ENCODE data around the gene SETSIP. TPM values are rescaled to one million over a fixed set of nuclear protein-coding genes. Genes with fewer than 3 reads are reported as not detected.

Gene SETSIP
- total RNA-seq, 4 donors from 2014 or later, result not detected

DNA sequence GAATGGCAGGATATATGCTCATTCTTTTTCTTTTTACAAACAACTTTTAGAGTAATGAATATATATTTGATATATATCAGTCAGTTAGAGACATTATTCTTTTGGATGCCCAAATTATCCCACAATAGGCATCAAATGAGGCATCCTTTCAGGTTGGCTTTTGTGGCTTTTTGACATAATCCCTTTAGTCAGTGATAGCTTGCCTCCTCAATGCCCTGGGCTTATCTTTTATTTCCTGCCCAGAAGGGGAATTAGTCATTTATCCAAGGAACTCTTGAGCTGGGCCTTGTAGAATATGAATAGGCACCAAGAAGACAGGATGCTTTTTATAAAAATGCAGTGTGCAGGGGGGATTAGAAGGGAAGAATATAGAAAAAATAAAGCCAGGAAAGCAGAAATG is 23.3 kb downstream of the SETSIP start:
- TF ChIP-seq, protein P1, sequence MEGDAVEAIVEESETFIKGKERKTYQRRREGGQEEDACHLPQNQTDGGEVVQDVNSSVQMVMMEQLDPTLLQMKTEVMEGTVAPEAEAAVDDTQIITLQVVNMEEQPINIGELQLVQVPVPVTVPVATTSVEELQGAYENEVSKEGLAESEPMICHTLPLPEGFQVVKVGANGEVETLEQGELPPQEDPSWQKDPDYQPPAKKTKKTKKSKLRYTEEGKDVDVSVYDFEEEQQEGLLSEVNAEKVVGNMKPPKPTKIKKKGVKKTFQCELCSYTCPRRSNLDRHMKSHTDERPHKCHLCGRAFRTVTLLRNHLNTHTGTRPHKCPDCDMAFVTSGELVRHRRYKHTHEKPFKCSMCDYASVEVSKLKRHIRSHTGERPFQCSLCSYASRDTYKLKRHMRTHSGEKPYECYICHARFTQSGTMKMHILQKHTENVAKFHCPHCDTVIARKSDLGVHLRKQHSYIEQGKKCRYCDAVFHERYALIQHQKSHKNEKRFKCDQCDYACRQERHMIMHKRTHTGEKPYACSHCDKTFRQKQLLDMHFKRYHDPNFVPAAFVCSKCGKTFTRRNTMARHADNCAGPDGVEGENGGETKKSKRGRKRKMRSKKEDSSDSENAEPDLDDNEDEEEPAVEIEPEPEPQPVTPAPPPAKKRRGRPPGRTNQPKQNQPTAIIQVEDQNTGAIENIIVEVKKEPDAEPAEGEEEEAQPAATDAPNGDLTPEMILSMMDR (IDR thresholded peaks at IDR 0.05; ENCODE audit: low read depth), result no peak

DNA sequence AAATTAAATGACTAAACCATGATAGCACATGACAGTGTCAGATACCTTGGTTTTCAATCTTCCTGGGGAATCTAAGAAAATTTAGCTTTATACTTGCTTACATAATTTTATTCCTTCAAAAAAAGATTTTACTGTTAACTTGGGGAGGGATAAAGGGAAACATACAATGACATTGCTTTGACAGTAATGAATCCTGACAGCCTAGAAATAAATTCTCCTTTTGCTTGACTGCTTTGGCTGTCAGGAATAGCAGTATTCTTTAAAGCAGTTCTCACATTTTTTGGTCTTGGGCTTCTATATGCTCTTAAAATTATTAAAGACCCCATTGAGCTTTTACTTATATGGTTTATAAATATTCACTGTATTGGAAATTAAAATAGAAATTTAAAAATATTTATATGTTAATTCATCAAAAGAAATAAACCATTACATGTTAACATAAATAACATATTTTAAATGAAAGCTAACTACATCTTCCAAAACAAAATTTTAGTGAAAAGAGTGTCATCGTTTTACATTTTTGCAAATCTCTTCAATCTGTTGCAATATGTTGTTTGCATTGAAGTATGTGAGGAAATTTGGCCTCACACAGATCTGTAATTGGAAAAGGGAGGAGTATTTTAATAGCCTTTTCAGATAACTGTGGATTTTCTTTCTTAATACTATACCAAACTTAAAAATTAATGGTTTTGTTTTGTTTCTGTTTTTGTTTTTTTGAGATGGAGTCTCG is 29.3 kb downstream of the SETSIP start:
- TF ChIP-seq, protein P1 (IDR thresholded peaks at IDR 0.05; ENCODE audit: low read depth), result no peak

DNA sequence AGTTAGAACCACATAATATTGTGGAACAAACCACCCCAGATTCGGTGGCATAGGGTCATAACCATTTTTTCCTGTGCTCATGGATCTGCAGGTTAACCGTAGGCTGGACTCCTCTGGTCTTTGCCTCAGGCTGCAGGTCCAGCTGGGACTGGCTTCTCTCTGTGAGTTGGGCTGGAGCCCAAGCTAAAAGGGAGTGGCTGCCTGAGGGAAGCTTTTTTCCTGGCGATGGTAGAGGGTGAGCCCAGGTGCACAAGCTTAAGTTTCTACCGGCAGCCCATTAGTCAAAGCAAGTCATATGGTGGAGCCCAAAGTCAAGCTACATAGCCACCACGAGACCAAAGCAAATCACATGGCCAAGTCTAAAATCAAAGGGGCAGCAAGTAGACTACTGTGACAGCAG is 31.6 kb downstream of the SETSIP start:
- TF ChIP-seq, protein P1 (IDR thresholded peaks at IDR 0.05; ENCODE audit: low read depth), result no peak

- TF ChIP-seq, protein P1 (IDR thresholded peaks at IDR 0.05; ENCODE audit: low read depth), result no peak
These were observed 34.2 kb downstream of the SETSIP start for GRCh38 chr1:92040971-92041370.

- TF ChIP-seq, protein P1 (IDR thresholded peaks at IDR 0.05; ENCODE audit: low read depth), result no peak
These were observed 36.4 kb downstream of the SETSIP start for GRCh38 chr1:92038695-92039346.

GRCh38 chr1:92037400-92037799 is 37.8 kb downstream of the SETSIP start:
- TF ChIP-seq, protein P1 (IDR thresholded peaks at IDR 0.05; ENCODE audit: low read depth), result no peak

- TF ChIP-seq, protein P1 (IDR thresholded peaks at IDR 0.05; ENCODE audit: low read depth), result no peak
These were observed 43.7 kb downstream of the SETSIP start for GRCh38 chr1:92031281-92032110.

Data from subcutaneous adipose tissue (tissue), 4 donors.